PC-9 (cell line): ENCODE data around the gene MINDY4. TPM values are rescaled to one million over a fixed set of nuclear protein-coding genes. Genes with fewer than 3 reads are reported as not detected.

Experiments used
- Bru-seq: library from RNA; stranded (reverse); fragments of 400-500 nt; gene quantifications from one replicate; lab custom pipeline; 2021; lab: Mats Ljungman, UMichigan
- BruChase-seq, 2 experiments: library from RNA; stranded (reverse); fragments of 400-500 nt; gene quantifications; one replicate each; lab custom pipeline; 2021; lab: Mats Ljungman, UMichigan
- BruUV-seq: library from RNA; stranded (reverse); fragments of 400-500 nt; replicated peaks from 2 replicates; lab custom pipeline; 2021; lab: Mats Ljungman, UMichigan
- CTCF ChIA-PET: fragments of 300-600 bp; sonication (Branson Sonifier 250); formaldehyde crosslinking; loops from one replicate; lab custom pipeline; 2022; ENCODE audit warnings: antibody characterized with exemption; lab: Charles Lee
- POLR2A ChIA-PET: fragments of 300-600 bp; sonication (Branson Sonifier 250); formaldehyde crosslinking; loops from one replicate; lab custom pipeline; 2022; ENCODE audit warnings: antibody characterized with exemption; ENCODE audit not compliant: unreplicated experiment; lab: Charles Lee
- DNase-seq, 2 experiments: peaks; one replicate each; pipeline versions ENCODE4 v3.0.0 to v3.0.0-alpha.2; 2015 to 2022; ENCODE audit warnings: mixed read lengths in 1 of 2
- H2AFZ ChIP-seq: fragments of 200-600 bp; sonication (generic); 2 replicates; pipeline ENCODE4 v1.8.1; 2017; ENCODE audit warnings: antibody characterized with exemption
- H3F3A ChIP-seq: fragments of 200-600 bp; sonication (generic); 2 replicates; pipeline ENCODE4 v1.8.1; 2017; ENCODE audit warnings: antibody characterized with exemption, mild to moderate bottlenecking, low read depth; ENCODE audit not compliant: insufficient read depth
- H3K27ac ChIP-seq: fragments of 200-600 bp; sonication (generic); 2 replicates; pipeline ENCODE4 v1.6.1; 2016; ENCODE audit warnings: mixed run types
- H3K27me3 ChIP-seq: fragments of 200-600 bp; sonication (generic); 2 replicates; pipeline ENCODE4 v1.6.1; 2016; ENCODE audit warnings: low read depth, mixed run types; ENCODE audit not compliant: insufficient read depth
- H3K36me3 ChIP-seq: fragments of 200-600 bp; sonication (generic); 2 replicates; pipeline ENCODE4 v1.6.1; 2016; ENCODE audit warnings: low read depth, mixed run types
- H3K4me1 ChIP-seq: fragments of 200-600 bp; sonication (generic); replicated peaks from 2 replicates; pipeline ENCODE4 v1.6.1; 2016; ENCODE audit warnings: mixed run types; ENCODE audit not compliant: insufficient read depth
- H3K4me2 ChIP-seq: fragments of 200-600 bp; sonication (generic); 2 replicates; pipeline ENCODE4 v1.6.1; 2017; ENCODE audit warnings: mixed run types
- H3K4me3 ChIP-seq: fragments of 200-600 bp; sonication (generic); 2 replicates; pipeline ENCODE4 v1.6.1; 2016; ENCODE audit warnings: mixed run types
- H3K79me2 ChIP-seq: fragments of 200-600 bp; sonication (generic); 2 replicates; pipeline ENCODE4 v1.6.1; 2017; ENCODE audit warnings: low read depth, mixed run types
- H3K9me2 ChIP-seq: fragments of 200-600 bp; sonication (generic); 2 replicates; pipeline ENCODE4 v1.8.1; 2017; ENCODE audit warnings: mild to moderate bottlenecking; ENCODE audit not compliant: insufficient read depth
- H3K9me3 ChIP-seq: fragments of 200-600 bp; sonication (generic); 2 replicates; pipeline ENCODE4 v1.8.1; 2016; ENCODE audit warnings: low read depth; ENCODE audit not compliant: insufficient read depth
- H4K20me1 ChIP-seq: fragments of 200-600 bp; sonication (generic); 2 replicates; pipeline ENCODE4 v1.8.1; 2017; ENCODE audit not compliant: insufficient read depth
- EZH2 ChIP-seq: fragments of 200-600 bp; sonication (generic); IDR thresholded peaks from 2 replicates; pipeline ENCODE4 v1.8.0; 2017; ENCODE audit warnings: antibody characterized with exemption, low read depth
- intact Hi-C: fragments of 100-400 bp; cut with micrococcal nuclease; formaldehyde crosslinking; loops from one replicate; pipeline ENCODE4 v1.10.0; 2022; ENCODE audit not compliant: unreplicated experiment
- long read RNA-seq: library from polyadenylated mRNA; stranded (forward); transcript quantifications from one replicate; pipeline ENCODE4 v2.0.0, GENCODE V29; 2022
- total RNA-seq: library from RNA; stranded (reverse); gene quantifications from 2 replicates; pipeline ENCODE4 v1.2.3, GENCODE V29; 2021
- TF ChIP-seq, protein P1 (sequence below): fragments of 200-600 bp; sonication (generic); conservative IDR thresholded peaks from 2 replicates; pipeline ENCODE4 v1.6.1; 2017; ENCODE audit warnings: mixed run types, antibody characterized with exemption, mild to moderate bottlenecking, moderate library complexity

The MINDY4 gene
- total RNA-seq (11.5 and 14.8 TPM in 2 replicates), Bru-seq, nascent RNA (percentile 61 among the genes with signal in this experiment), BruChase-seq, experiment 1, labeled RNA remaining after a 2-hour chase (percentile 81 among the genes with signal in this experiment), BruChase-seq, experiment 2, labeled RNA remaining after a 6-hour chase (percentile 89 among the genes with signal in this experiment)
- long read RNA-seq, transcript MINDY4-201 (18 exons, 2,733 nt), result major isoform, 8 of 18 reads
- long read RNA-seq, partial matches to known transcripts, result 4 of 18 reads
- long read RNA-seq, other reads (novel, unspliced or antisense), result 6 of 18 reads

DNA sequence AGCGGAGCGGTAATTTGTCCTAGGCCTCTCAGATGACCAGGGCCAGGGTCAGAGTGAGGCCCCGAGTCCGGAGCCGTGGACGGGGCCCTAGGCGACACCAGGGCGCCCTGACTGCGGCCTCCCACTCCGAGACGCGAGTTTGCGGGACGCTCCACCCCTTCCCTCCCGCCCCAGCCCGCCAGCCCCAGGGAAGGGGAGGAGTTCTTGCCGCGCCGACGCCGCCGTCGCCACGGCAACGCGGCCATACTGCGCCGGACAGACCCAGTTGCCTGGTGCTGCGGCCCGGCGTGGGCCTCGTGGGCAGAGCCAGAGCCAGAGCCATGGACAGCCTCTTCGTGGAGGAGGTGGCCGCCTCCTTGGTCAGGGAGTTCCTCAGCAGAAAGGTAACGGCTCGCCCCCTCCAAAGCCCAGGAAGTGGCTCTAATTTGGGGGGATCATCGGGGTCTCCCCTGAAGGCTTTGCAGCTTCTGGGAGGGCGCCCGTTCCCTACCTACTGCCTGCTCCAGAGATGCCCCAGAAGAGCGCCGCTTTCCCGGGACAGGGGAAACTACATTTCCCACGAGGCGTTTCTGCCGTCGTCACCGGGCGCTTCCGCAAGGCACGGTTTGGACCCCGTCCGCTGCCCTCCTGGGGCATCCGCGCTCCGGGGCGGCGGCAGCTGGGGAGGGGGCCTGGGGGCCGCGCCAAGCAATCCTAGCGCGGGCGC is at the start of gene MINDY4:
Gene MINDY4 (plus strand): TSS at position 244 of the 706 bp plus-strand sequence. CDS start 77 bp downstream, at position 321.
- BruUV-seq, result no TSS peak
- Histone ChIP-seq H3F3A (peaks cover 10% of the 10 kb centered on the region), H3K9me3 (no peaks in the 10 kb centered on the region), H3K36me3 (no peaks in the 10 kb centered on the region), H3K4me1 (peaks cover 25% of the 10 kb centered on the region), H3K27me3 (no peaks in the 10 kb centered on the region), H3K79me2 (peaks cover 10% of the 10 kb centered on the region), H3K27ac (no peak within 1 kb of the TSS), H4K20me1 (no peaks in the 10 kb centered on the region), H3K4me3 (peak within 1 kb of the TSS; percentile 91), H3K9me2 (no peaks in the 10 kb centered on the region), H3K4me2 (peak within 1 kb of the TSS; percentile 92), H2AFZ (peak within 1 kb of the TSS; percentile 98)
- TF ChIP-seq, protein P1, sequence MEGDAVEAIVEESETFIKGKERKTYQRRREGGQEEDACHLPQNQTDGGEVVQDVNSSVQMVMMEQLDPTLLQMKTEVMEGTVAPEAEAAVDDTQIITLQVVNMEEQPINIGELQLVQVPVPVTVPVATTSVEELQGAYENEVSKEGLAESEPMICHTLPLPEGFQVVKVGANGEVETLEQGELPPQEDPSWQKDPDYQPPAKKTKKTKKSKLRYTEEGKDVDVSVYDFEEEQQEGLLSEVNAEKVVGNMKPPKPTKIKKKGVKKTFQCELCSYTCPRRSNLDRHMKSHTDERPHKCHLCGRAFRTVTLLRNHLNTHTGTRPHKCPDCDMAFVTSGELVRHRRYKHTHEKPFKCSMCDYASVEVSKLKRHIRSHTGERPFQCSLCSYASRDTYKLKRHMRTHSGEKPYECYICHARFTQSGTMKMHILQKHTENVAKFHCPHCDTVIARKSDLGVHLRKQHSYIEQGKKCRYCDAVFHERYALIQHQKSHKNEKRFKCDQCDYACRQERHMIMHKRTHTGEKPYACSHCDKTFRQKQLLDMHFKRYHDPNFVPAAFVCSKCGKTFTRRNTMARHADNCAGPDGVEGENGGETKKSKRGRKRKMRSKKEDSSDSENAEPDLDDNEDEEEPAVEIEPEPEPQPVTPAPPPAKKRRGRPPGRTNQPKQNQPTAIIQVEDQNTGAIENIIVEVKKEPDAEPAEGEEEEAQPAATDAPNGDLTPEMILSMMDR, result no peak; the same call in 1 of the 2 replicates
- no peak for TF ChIP-seq EZH2
- peak; percentile 65 to 88 for DNase-seq
- POLR2A ChIA-PET, result no interaction called here
- intact Hi-C loops, result no loop called here
- CTCF ChIA-PET, result no interaction called here

DNA sequence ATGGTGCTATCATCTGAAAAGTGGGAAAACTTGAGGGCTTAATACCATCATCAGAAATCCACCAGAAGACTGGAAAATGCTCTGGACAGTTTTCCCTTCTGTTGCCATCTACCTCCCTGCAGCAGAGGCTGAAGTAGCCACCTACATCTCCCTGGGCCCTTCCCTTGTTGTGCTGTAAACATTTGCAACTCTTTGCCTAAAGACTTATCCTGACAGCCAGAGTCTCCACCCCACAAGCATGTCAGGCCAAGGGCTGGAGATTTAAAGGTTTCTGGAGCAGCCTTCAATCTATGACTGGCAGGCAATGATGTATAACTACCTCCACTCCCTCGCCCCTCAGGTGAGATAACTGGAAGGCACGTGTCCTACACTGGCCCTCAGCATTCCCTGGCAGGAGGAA is 49.0 kb upstream of the MINDY4 start:
- no peak overlapping the region for H3K4me2 ChIP-seq
- intact Hi-C loops, result no loop called here

DNA sequence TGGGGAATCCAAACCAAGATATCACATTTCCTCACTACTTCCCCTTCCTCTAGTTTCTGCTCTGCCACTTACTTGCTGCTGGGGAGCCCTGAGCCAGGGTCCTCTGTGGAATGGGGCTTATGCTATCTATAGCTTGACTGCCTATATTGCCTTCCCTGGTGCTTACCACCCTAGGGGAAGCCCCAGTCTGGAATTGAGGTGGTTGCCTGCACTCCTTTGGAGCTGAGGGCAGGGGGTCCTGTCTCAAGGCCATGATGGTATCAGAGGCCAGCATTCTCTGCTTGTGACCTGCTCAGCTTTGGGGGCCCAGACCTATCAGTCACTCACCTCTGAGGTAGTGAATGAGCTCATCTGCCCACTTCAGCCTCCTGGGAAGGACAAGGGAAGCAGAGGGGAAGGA is 48.5 kb upstream of the MINDY4 start:
- H3K27me3 ChIP-seq, result peaks cover 68% of the 10 kb centered on the region
- no peaks in the 10 kb centered on the region for H3K9me2 ChIP-seq
- no peaks in the 10 kb centered on the region for H4K20me1 ChIP-seq
- ChIA-PET CTCF (no interaction called here), POLR2A (no interaction called here)
- intact Hi-C loops, result no loop called here
- H3K27ac ChIP-seq, result no peak overlapping the region
- no TSS peak for BruUV-seq
- H3K36me3 ChIP-seq, result no peaks in the 10 kb centered on the region
- H3K4me2 ChIP-seq, result no peak overlapping the region
- no peaks in the 10 kb centered on the region for H3F3A ChIP-seq
- TF ChIP-seq, protein P1, result no peak
- no peak for TF ChIP-seq EZH2
- no peak overlapping the region for H2AFZ ChIP-seq
- H3K4me1 ChIP-seq, result no peaks in the 10 kb centered on the region
- H3K79me2 ChIP-seq, result no peaks in the 10 kb centered on the region
- H3K4me3 ChIP-seq, result no peak overlapping the region
- DNase-seq, result no peak
- peaks cover 11% of the 10 kb centered on the region for H3K9me3 ChIP-seq

More for the DNA sequence above, 49.0 kb upstream of the MINDY4 start:
- no peak overlapping the region for H2AFZ ChIP-seq
- no peaks in the 10 kb centered on the region for H3K9me2 ChIP-seq
- H3K36me3 ChIP-seq, result no peaks in the 10 kb centered on the region
- H3K9me3 ChIP-seq, result peaks cover 11% of the 10 kb centered on the region
- TF ChIP-seq, protein P1, result no peak
- TF ChIP-seq EZH2, result no peak
- H3K27me3 ChIP-seq, result peaks cover 64% of the 10 kb centered on the region
- no peak overlapping the region for H3K4me3 ChIP-seq
- CTCF ChIA-PET, result no interaction called here
- POLR2A ChIA-PET, result no interaction called here
- H3K79me2 ChIP-seq, result no peaks in the 10 kb centered on the region
- DNase-seq, result no peak
- no TSS peak for BruUV-seq
- H3K4me1 ChIP-seq, result no peaks in the 10 kb centered on the region
- H3F3A ChIP-seq, result no peaks in the 10 kb centered on the region
- no peak overlapping the region for H3K27ac ChIP-seq
- no peaks in the 10 kb centered on the region for H4K20me1 ChIP-seq
